Stimulated activated CD4-positive, alpha-beta T cell treated with anti-CD3 and anti-CD28 coated beads, Interleukin-4, amount 100 ng/mL, for 4 hours (primary cell): Measurements from ENCODE around the gene ZEB2.

Experiments
- DNase-seq, 2 experiments: peaks; one replicate each; pipeline ENCODE4 v3.0.0-alpha.2; 2020

The ZEB2 gene

GRCh38 chr2:144414324-144414845, 105.5 kb downstream of the ZEB2 start:
- DNase-seq: no peak

- no peak for DNase-seq
Measured at GRCh38 chr2:144412709-144413108, 107.2 kb downstream of the ZEB2 start.

DNA sequence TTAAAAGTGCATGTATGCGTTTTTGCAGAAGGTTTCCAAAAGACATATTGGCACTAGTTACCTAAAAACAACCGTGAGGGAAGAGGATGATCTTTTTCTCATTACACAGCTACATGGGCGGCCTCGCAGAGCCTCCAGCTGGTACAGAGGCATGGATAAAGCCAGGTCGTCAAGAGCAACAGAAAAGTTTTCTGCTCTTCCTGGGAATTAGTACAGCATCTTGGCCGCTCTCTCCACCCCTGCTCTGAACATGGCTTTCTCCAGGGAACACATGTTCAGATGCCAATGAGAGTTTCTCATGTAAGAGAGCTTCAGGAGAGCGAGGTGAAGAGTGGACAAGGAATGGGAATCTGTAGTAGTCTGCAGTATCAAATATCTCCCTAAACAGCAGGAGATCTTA, 108.4 kb downstream of the ZEB2 start:
- no peak for DNase-seq

DNA sequence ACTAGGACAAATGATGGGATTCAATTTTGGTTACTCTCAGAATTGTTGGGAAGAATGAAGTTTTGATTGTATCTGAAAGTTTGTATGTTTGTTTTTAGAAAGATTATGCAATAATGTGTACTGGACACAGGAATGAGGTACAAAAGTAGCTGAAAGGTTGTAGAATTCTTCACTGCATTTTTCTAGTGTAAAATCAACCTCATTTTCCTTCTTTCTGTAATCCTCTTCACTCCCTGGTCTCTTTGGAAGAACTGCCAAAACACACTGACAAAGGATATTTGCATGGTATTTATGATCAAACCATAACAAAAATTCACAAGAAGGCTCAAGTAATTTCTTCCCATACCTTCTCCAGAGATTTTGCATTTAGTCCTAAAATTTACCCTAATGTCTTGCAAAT, 110.7 kb downstream of the ZEB2 start:
- no peak for DNase-seq

DNA sequence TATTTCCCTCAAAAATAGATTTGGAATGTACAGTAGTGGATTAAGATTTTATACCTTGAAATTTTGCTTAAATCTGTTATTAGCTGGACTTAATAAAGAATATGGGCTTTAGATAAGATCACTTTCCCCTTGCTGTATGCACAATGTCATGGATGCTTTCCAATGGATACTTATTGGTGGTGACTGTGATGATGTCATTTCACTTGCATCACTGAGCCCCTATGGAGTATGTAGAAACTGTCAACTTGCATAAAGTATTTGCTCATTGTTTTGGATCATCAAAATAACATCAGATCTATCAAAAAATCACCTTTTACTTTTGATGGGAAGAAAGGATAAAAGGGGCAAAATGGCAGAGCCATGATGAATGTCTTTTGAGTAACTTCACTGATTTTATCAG, 112.7 kb downstream of the ZEB2 start:
- no peak for DNase-seq

DNA sequence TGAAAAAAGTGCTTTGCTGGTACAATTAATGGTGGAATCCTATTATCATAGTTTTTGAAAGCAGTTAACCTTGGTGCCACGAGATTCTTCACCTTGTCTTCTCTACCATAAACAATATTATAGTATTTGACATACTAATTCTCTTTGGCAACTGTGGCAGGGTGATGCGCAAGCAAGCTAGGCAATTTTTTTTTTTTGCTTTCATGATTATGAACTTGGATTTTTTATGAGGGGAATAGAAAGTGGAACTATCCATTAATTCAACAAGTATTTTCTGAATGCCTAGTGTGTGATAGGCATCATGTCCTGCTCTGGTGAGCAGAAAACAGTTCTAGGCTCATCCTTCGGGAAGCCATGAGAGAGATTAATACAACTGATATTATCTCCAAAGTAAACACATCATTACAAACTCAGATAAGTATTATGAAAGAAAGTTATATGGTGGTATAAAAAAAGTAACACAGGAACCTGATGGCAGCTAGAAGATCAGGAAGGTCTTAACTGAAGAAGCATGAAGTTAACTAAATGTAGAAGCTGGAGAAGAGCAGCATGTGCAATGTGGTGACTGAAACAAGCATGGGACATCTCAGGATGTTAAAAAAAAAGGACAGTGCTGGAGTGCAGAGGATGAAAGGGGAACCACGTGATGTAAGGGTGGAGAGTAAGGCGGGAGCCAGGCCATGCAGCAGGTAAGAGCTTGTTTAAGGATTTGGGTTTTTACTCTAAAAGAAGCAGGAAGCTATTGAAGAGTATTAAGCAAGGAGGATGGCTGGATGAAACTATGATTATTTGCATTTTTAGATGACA, 113.7 kb downstream of the ZEB2 start:
- no peak for DNase-seq

DNA sequence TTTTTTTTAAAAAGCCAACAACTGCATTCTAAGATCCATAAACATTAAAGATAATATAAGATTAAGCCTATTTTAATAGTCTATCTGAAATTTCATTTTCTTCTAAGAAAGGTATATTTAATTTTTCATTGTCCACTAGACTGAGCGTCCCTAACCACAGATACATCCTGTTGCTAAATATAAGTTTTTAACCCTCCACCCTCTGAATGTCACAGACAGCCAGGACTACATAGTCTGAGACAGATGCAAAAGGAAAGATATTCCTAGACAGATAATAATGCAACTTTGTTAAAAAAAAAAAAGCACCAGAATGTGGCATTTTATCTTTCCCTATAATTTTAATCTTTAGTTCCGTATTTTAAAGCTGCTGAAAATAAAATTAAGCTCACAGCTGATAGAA, 114.6 kb downstream of the ZEB2 start:
- DNase-seq: no peak

GRCh38 chr2:144404586-144405314, 115.2 kb downstream of the ZEB2 start:
- no peak for DNase-seq

- DNase-seq: no peak
Measured at GRCh38 chr2:144403933-144404332, 116.0 kb downstream of the ZEB2 start.

- no peak for DNase-seq
Measured at GRCh38 chr2:144402251-144402650, 117.7 kb downstream of the ZEB2 start.

DNA sequence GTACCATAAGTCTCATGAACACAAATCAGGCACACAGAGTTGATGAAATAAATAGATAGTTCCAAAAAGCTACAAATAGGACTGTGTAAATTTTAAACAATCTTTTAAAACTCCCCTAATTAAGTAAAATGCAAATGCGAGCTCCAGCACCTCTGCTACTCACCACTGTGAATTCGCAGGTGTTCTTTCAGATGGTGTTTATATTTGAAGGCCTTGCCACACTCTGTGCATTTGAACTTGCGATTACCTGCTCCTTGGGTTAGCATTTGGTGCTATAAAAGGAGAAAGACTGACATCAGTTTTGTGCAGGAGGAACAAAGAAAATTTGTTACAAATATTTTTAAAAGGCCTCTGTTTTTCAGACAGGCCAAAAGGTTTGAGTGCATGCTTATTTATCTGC, 118.9 kb downstream of the ZEB2 start:
- DNase-seq: no peak

DNA sequence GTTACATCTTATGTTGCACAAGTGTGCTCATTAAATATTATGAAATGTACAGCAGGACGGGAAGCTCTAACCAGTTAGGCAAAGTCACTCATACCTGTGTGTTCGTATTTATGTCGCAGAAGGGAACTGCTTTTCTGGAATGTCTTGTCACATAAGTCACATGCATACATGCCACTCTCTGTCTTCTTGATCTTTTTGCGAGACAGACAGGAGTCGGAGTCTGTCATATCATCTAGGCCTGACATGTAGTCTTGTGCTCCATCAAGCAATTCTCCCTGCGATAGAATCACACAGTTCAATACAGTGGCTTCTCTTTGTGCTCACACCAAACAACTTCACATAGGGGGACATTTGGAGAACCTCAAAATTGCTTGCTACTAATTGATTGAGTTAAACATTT, 123.6 kb downstream of the ZEB2 start:
- DNase-seq: no peak

DNA sequence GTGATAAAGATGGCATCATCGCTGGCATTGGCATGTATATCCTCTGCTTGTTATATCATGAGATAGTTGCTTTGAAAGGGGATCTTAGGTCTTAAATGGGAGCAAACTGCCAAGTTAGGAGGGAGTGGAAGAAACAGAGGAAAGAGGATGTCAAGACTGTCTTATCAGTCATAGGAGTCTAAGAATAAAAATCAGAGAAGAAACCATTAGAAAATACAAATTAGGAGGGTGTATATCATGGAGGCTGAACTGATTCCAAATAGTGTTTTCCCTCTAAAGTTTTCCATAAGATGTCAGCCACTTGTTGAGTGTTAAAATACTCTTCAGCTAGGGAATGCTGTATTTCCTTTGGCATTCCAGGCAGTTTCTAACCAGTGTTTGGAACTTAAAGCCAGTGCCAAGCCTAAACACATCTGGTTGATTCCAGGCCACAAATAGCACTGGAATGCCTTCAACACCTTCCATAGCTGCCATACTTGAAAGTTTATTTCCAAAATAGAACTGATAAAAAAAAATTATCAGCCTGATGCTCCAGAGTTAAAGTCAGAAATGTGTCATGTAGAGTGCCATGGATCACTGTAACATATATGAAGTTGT, 129.4 kb downstream of the ZEB2 start:
- no peak for DNase-seq

GRCh38 chr2:144389930-144390311, 130.0 kb downstream of the ZEB2 start:
- no peak for DNase-seq

GRCh38 chr2:144389151-144389929, 130.6 kb downstream of the ZEB2 start:
- no peak for DNase-seq

- no peak for DNase-seq
Measured at GRCh38 chr2:144385381-144385780, 134.5 kb downstream of the ZEB2 start.

- DNase-seq: no peak
Measured at GRCh38 chr2:144383571-144384100, 136.3 kb downstream of the ZEB2 start.

DNA sequence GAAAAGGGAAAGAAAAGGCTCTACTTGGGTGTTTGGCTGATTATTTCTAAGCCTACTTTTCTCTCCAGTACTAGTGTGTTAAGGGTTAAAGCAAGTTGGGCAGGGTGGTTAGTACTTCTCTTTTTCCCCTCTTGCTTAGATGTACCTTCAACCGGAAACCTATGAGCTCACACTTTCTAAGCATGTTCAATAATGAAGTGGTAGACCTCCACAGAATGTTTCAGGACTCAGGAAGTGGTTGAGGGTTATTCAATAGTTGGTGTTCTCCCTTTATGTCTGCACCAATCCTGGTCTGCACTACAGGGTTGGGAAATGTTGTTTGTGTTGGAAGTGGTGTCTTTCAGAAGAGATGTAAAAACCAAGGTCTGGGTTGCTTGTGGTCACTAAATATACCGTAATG, 137.1 kb downstream of the ZEB2 start:
- DNase-seq: no peak

- DNase-seq: no peak
Measured at GRCh38 chr2:144381716-144382115, 138.2 kb downstream of the ZEB2 start.

DNA sequence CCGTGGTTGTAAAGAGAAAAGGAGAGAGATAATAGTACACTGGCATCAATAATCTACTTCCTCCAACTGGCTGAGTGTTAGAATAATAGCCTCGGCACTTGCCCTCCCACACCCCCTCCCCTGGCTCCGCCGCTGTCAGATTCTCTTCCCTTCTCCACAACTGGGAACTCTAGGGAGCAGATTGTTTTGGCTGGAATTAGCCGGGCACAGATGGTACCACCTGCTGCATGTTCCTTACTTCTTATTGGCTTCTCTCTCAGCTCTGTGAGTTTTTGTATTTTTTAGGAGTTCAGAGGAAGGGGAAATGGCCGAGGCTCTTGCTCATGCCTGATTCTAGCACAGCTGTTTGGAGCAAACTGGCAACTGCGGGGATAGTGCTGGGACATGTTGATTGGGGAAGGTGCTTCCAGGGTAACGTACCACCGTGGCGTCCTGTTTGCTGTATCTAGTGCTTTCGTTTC, 140.0 kb downstream of the ZEB2 start:
- no peak for DNase-seq

DNA sequence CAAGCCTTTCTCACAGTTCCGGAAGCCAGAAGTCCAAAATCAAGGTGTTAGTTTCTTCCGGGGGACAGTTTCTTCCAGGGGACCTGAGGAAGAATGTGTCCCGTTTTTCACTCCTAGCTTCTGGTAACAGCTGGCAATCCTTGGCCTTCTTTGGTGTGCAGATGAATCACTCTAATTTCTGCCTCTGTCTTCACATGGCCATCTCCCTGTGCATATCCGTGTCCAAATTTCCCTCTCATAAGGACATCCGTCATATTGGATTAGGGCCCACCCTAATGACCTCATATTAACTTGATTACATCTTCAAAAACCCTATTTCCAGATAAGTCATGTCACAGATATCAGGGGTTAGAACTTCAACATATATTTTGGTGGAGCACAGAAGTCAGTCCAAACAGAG, 141.4 kb downstream of the ZEB2 start:
- DNase-seq: no peak

GRCh38 chr2:144377914-144378313, 142.0 kb downstream of the ZEB2 start:
- DNase-seq: no peak

GRCh38 chr2:144376926-144377325, 143.0 kb downstream of the ZEB2 start:
- DNase-seq: no peak
